ENCODE data around the gene STAT5B. TPM values are rescaled to one million over a fixed set of nuclear protein-coding genes. Genes with fewer than 3 reads are reported as not detected.

STAT5B gene
- total and polyA plus RNA-seq, 9 of the 15 experiments (the other 6 are each of a cell fraction or from before 2014, with no cell fraction given): 20.8 to 176 (median 92.4) TPM

GRCh38 chr17:42322382-42323267 lies 46.4 kb upstream of the STAT5B start (continued):
- TF ChIP-seq ZNF280A (IDR thresholded peaks at IDR 0.05; ENCODE audit: low read depth, partially characterized antibody): no peak
- no peak for TF ChIP-seq ATF2 (CRISPR knock-in tag; IDR thresholded peaks at IDR 0.05)
- TF ChIP-seq CHD4 (IDR thresholded peaks at IDR 0.05; ENCODE audit: insufficient read depth, insufficient replicate concordance, low read depth, low read length, poor library complexity, severe bottlenecking): no peak
- no peak for TF ChIP-seq ATF6 (CRISPR knock-in tag; IDR thresholded peaks at IDR 0.05)
- 0 out of 2 replicates have a peak, but pooled peaks have one; percentile 21 for TF ChIP-seq FOXP1 (CRISPR knock-in tag; IDR thresholded peaks at IDR 0.05)
- no peak for TF ChIP-seq ZNF175 (CRISPR knock-in tag; IDR thresholded peaks at IDR 0.05; ENCODE audit: low read depth)
- TF ChIP-seq ZFX (CRISPR knock-in tag; IDR thresholded peaks at IDR 0.05): no peak
- no peak for TF ChIP-seq ETV5 (CRISPR knock-in tag; IDR thresholded peaks at IDR 0.05; ENCODE audit: low read depth)
- TF ChIP-seq RERE (CRISPR knock-in tag; IDR thresholded peaks at IDR 0.05; ENCODE audit: borderline replicate concordance): no peak
- no peak for TF ChIP-seq ILF3 (IDR thresholded peaks at IDR 0.05; ENCODE audit: borderline replicate concordance)
- no peak for TF ChIP-seq KAT2B (IDR thresholded peaks at IDR 0.05; ENCODE audit: low read depth, low read length)
- TF ChIP-seq ZNF140 (CRISPR knock-in tag; IDR thresholded peaks at IDR 0.05): no peak
- TF ChIP-seq RBBP5 (IDR thresholded peaks at IDR 0.05; ENCODE audit: borderline replicate concordance, insufficient read depth, low read length, poor library complexity, severe bottlenecking): no peak
- no peak for TF ChIP-seq FOS (IDR thresholded peaks at IDR 0.05; ENCODE audit: extremely low read depth, insufficient read length)
- TF ChIP-seq CBX3 (IDR thresholded peaks at IDR 0.05; ENCODE audit: borderline replicate concordance in 1 of 2, low read length in 2 of 2): no peak; a peak in 1 of 3 replicates

Measured in K562 (cell line).